Measurements from ENCODE around the gene VPS13A.
"Not testable (repeated sequence)": the region's sequence is repeated elsewhere in the genome, so short reads cannot be mapped to it uniquely, and the experiment has no call there.

The VPS13A gene

DNA sequence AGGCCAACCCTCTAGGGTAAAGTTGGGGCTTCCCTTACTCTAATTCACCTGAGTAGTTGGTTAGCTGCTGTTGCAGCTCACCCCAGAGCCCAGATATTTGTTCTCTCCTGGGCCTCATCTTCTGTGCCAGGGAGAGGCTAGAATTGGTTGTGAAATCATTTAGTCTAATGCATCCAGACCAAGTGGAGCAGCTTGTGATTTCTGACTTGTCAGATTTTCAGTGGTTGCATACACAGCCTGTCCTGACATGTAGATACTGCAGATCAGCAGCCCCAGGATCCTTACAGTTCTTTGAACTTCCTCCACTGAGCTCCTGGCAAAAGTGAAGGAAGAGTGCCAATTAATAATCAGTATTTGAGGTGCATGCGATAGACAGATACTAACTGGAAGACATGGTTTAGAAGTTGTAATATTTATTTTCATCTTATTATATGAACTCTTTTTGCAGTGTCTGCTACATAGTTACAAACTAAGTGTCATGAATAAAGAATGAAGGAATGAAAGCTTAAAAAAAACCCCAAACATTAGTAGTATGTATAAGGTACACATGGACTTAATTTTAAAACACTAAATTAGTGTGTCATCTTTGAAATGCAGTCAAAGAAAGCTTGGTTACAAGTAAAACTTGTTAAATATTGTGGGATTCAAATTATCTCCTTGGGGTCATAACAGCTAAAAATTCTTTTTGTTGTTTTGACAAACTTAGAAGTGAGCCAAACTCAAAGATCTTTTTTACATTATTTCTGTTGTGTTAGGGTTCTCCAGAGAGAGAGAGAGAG lies 128.5 kb downstream of the VPS13A start:
- DNase-seq (ENCODE audit: low read depth): no peak

DNA sequence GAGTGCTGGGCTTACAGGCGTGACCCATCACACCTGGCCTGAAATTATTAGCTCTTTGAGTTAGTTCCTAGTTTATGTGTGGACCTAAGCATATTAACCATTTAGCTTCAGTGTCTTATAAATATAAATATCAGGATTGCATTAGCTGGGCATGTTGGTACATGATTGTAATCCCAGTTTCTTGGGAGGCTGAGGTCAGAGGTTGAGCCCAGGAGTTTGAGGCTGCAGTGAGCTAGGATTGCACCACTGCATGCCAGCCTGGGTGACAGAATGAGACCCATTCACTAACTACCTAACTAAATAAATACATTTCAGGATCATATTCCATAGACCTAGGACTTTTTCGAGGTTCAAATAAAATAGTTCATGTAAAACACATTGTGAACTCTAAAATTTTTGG lies 129.8 kb downstream of the VPS13A start:
- no peak for DNase-seq (ENCODE audit: low read depth)

DNA sequence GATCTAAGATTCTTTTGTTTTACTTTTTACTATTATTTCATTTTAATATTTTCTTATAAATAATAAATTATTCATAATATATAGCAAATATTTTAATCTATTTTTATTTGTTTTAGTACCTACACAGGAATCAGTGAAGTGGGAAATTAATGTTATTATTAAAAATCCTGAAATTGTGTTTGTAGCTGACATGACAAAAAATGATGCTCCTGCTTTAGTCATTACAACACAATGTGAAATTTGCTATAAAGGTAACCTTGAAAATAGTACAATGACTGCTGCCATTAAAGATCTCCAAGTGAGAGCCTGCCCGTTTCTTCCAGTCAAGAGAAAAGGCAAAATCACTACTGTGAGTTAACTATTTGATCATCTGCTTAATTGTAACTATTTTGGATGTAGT lies 138.7 kb downstream of the VPS13A start:
- DNase-seq (ENCODE audit: low read depth): no peak

DNA sequence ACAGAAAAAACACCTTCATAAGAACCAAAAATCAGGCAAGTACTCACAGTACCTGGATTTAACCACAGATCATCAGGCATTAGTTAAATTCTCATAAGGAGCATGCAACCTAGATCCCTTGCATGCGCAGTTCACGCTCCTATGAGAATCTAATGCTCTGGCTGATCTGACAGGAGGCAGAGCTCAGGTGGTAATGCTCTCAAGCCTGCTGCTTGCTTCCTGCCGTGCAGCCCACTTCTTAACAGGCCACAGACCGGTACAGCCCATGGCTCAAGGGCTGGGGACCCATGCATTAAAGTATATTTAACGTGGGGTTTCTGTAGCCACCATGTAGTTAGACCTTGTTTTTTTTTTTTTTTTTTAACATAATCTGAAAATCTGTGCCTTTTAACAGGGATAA lies 147.7 kb downstream of the VPS13A start:
- DNase-seq (ENCODE audit: low read depth): no peak

DNA sequence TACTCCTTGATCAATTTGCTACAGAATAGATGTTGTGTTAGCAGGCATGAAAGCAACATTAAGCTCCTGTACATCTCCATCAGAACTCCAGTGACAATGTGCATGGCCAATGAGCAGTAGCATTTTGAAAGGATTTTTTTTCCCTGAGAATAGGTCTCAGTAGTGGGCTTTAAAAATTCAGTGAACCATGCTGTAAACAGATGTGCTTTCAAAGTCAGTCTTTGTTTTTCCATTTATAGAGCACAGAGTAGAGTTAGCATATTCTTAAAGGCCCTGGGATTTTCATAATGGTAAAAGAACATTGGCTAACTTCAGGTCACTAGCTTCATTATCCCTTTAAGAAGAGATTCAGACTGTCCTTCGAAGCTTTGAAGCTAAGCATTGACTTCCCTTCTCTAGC lies 150.8 kb downstream of the VPS13A start:
- DNase-seq (ENCODE audit: low read depth): no peak

DNA sequence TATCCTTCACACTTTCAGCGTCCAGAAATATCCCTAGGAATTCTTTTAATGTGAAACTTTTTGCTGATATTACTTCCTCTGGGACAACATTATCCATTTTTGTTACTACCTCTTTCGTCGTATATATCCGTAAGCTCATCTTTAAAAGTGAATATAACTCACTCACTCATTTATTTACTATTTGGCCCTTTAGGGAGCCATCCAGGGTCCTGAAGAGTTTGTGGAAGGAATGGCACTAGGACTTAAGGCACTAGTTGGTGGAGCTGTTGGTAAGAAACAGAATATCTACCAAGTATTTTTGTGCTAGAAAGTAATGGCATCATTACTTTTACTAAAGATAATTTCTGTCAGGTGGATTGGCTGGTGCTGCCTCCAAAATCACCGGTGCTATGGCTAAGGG lies 192.7 kb downstream of the VPS13A start:
- no peak for DNase-seq (ENCODE audit: low read depth)

DNA sequence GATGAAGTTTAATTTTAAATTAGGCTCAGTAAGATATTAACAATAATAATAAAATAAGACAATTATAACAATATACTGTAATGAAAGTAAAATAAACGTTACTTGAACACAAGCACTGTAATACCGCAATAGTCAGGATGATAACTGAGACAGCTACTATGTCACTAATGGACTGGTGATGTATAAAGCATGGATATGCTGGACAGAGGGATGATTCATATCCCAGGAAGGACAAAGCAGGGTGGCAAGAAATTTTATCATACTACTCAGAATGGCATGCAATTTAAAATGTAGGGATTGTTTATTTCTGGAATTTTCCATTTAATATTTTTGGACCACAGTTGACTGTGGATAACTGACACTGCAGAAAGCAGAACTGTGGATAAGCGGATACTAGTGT lies 196.9 kb downstream of the VPS13A start:
- no peak for DNase-seq (ENCODE audit: low read depth)

DNA sequence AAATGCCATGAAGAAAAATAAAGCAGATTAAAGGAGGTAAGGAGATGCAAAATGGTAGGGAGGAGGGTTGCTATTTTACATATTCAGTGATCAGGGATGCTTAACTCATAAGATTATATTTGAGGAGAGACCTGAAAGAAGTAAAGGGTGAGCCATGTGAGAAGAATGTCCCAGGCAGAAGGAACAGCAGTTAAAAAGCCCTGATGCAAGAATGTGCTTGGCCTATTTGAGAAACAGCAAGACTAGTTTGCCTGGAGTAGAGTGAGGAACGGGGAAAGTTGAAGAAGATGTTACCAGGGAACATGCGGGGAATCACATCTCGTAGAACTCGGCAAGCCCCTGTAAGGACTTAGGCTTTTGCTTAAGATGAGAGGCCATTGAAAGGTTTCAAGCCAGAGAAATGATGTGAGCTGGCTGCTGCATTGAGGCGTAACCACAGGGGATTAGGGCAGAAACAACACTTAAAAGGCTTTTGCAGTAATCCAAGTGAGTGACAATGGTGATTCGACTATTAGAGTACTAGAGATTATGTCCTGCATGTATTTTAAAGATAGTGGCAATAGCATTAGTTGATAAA lies 198.7 kb downstream of the VPS13A start:
- no peak for DNase-seq (ENCODE audit: low read depth)

DNA sequence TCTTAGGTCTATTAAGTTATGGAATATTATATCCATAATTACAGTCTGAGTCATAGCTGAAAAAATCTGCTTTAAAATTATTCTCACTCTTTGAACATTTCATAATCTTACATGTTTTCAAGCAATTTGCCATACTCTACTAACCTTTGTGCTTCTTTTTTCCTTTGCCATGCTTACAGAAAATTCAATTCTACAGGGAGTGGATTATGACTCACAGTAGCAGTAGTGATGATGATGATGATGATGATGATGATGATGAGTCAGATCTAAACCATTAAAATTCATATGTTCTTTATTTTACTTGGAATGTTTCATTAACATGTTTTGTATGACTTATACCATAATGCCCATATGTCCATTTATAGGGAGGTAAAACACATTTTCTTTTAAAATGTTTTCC lies 207.1 kb downstream of the VPS13A start:
- no peak for DNase-seq (ENCODE audit: low read depth)

DNA sequence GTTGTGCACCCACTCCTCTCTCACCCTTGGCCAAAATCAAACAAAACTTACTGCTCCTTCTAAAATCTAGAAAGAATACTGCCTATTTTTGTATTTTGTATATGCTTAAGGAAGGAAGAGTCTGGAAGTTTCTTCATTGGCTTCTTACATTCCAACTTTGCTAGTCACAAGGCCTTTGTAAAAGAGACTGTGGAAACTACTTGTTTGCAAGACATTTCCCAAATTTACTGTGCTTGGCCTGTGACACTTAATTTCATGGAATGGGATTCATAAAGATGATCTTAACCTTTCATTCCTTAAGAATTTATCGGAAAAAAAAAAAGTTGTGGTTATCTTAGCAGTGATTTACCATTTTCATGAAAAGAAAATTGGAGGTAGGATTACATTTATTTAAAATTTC lies 208.9 kb downstream of the VPS13A start:
- no peak for DNase-seq (ENCODE audit: low read depth)

DNA sequence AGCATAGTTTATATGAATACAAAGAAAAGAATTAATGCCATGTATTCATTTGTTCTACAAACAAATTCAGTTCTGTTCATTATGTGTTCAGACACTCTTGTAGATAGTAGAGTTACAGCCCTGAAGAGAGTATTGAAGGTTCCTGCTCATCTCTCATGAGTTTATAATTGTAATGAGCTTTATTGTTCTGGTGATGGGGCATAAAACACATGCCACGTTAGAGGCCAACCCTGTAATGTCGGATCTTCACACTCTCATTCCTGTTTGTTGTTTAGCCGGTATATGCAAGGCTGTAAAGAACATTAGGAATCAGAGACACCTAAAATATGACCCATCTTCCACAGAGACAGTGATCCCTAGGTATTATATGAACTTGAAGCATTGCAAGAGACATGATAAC lies 214.5 kb downstream of the VPS13A start:
- DNase-seq (ENCODE audit: low read depth): no peak

DNA sequence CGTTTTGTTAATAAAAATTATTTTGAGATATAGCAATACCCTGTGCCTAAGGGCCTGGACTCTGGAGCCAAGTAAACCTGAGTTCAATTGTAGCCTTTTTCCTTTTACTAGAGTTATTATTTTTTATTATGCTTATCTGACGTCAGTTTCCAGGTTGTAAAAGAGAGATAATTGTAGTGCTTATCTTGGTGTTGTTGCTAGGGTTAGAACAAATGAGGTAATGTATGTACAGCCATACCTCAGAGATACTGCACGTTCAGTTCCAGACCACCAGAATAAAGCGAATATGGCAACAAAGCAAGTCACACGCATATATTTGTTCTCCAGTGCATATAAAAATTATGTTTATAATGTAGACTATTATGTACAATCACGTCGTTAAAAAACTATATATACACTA lies 215.0 kb downstream of the VPS13A start:
- DNase-seq (ENCODE audit: low read depth): no peak

DNA sequence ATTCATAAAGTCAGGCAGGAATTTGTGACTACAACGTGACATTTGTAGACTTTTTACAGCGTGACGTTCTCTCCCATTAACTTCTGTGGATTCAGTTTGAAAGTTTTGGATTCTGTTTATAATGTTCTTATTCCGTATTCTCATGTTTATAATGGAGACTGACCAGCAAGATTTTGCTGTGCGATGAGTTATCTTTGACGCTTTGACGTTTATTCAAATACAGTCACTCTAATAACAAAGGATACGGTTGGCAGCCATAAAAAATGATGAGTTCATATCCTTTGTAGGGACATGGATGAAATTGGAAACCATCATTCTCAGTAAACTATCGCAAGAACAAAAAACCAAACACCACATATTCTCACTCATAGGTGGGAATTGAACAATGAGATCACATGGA lies 221.2 kb downstream of the VPS13A start:
- not testable (repeated sequence) for DNase-seq (ENCODE audit: low read depth)

DNA sequence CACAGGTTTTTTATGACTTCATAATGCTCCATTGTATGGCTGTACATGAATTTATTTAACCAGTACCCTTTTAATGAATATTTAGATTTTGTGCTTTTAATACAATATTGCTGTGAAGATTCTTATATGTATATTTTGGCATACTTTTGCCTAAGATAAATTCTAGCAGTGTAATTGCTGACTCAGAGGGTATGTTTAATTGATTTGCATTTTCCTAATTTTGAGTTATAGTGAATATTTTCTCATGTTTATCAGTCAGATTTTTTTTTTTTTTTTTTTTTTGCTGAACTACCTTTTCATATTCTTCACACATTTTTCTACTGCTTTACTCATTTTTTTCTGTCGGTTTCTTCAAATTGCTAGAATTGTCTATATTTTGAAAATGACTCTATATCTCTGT lies 222.6 kb downstream of the VPS13A start:
- DNase-seq (ENCODE audit: low read depth): no peak

DNA sequence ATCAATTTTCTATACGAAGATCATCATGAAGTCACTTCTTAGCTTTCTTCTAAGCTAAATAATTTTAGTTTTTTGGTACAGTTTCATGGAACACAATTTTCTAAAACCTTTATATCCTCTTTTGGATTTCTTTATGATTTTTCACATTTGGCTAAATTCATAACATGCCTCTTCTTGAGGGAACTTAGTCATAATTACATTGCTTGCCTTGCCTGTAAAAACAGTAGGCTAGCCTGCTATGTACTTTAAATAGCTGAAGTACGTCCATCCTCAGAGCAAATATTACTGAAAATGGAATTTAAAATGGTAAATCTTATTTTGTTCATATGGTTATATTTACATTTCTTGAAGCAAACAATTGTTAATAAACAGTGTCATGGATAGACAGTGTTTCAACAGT lies 225.0 kb downstream of the VPS13A start:
- no peak for DNase-seq (ENCODE audit: low read depth)

DNA sequence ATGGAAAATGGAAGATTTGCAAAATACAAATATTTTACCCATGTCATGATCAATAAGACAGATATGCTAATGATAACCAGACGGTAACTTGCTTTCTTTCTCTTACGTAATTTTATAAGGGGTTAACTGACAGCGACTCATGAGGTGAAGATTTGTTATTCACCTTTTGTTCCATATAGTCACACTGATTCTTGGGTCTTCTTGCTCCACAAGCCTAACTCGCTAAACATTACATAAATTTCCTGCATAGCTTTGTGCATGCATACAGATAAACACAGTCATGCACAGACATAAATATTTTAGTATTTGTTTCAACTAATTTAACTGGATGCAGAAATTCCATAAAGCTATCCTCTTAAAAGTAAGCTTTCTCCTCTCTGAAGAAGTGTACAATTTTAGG lies 225.9 kb downstream of the VPS13A start:
- DNase-seq (ENCODE audit: low read depth): no peak

DNA sequence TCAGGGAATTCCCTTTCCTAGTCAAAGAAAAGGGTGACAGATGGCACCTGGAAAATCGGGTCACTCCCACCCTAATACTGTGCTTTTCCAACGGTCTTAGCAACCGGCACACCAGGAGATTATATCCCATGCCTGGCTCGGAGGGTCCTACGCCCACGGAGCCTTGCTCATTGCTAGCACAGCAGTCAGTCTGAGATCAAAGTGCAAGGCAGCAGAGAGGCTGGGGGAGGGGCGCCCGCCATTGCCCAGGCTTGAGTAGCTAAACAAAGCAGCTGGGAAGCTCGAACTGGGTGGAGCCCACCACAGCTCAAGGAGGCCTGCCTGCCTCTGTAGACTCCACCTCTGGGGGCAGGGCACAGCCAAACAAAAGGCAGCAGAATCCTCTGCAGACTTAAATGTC lies 231.2 kb downstream of the VPS13A start:
- DNase-seq (ENCODE audit: low read depth): not testable (repeated sequence)

DNA sequence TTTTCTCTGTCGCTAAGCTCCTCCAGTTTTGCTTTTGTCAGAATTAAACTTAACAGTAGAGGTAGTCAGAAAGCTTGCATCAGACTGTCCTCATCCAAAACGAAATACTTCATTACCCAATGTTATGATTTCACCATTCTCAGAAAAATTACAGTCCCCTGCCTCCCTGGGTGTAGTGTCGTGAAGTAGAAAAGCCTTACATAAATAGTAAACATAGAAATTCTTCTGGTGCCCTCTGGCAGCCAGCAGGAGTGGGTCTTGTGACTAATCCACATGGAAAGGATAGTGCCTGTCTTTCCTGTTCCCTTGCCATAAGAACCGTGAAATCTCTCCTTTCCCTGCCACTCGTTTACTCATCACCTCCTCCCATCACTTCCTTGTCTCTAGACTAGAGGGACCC lies 240.2 kb downstream of the VPS13A start:
- no peak for DNase-seq (ENCODE audit: low read depth)

DNA sequence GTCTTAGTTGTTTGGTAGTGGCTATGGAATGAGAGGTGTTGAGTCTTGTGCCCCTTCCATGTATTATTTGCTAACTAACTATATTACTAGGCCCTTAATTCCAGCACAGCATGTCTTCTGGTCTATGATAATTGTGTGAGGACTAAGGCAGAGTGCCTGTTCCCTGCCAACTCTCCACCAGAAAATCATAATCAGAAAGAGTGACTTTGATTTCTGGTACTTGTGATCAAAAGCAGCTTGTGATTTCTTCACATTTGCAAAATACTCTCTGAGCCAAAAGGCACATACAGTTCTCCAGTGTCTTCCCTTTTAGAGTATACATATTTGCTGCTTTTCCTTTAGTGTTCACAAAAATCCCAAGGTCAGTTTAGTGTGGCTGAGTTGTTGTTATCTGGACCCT lies 240.9 kb downstream of the VPS13A start:
- no peak for DNase-seq (ENCODE audit: low read depth)

DNA sequence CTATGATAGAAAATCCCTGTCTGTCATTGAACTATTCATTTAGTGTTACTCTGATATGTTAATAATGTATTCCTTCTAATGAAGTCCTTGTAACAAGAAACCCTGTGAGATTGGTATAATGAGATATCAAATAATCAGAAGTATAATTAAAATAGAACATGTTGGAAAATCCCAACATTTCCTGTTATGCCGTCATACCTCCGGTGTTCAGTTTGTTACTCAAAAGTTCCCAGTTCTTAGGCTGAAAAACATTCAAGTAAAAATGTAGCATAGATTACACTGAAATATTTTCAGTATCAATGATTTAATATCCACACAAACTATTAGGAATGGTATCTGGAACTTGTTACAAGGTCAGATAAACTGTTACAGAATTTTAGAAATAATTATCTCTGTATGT lies 243.3 kb downstream of the VPS13A start:
- DNase-seq (ENCODE audit: low read depth): no peak

DNA sequence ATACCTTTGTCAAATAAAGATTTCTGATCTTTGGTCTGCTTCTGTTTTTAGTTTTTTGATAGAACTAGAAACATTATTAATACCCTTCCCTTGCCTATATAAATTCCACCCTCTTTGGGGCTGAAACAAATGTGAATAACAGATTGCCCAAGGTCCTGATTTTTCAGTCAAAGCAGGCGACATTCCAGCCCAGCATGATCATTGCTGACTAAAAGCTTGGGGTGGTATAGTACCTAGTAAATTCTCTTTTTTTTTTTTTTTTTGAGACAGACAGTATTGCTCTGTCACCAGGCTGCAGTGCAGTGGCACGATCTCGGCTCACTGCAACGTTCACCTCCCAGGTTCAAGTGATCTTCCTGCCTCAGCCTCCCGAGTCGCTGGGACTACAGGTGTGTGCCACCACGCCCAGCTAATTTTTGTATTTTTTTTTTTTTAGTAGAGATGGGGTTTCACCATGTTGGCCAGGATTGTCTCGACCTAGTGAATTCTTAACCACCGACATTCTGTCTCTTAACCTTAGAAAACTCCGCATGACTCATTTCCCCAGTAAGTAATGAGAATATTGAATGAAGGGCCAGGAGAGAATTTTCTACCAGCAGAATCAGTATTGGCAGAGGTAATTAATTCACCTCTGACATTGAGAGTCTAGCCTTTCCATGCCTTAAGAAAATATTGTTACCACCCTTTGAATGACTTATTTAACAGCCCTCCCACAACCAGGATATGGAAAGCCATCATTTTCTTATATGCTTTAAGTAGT lies 244.4 kb downstream of the VPS13A start:
- no peak for DNase-seq (ENCODE audit: low read depth)

DNA sequence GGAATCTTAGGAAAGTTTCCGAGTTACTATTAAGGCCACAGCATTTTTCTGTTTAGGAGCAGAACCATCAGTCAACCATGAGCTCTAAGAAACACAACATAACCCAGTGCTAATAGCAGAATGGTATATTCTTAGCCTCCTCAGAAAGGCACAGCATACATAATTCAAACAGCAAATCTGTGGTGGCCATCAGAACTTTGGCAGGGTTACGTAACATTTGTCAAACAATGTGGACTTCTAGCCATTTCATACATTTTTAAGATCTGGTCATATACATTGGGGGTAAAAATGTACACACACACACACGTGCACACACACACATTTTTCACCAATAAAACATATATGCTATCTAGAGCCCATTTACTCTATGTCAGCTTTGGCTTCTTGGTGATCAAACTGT lies 245.6 kb downstream of the VPS13A start:
- DNase-seq (ENCODE audit: low read depth): no peak

DNA sequence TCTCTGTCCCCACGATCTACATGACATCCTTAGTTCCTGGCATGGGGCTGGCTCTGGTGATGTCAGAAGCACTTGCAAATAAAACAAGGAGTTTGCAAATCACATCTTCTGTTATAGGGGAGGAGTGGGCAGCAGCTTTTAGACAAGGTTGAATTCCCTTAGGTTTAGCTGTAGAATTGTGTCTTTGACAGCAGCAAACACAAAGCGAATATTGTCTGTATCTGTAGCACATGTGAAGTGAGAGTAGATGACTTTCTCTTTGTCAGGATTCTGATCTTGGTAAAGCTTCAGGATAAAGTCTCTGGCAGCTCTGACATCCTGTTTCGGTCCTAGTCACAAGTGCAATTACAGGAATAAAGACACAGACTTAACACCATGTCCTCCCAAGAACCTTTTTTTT lies 246.5 kb downstream of the VPS13A start:
- DNase-seq (ENCODE audit: low read depth): no peak
